RWPE2 (cell line): Measurements from ENCODE around the gene DLG4.

Source experiments
- ATAC-seq: fragments of 200-7000 bp; cut with Tn5 transposase; 3 replicates; pipeline ENCODE4 v1.9.1; 2021; ENCODE audit warnings: low read depth
- DNase-seq: peaks from one replicate; pipeline ENCODE4 v3.0.0-alpha.2; 2020; ENCODE audit warnings: low spot score
- H3K27ac ChIP-seq: fragments of 450-650 bp; 2 replicates; pipeline ENCODE4 v1.5.1; 2017; ENCODE audit warnings: mild to moderate bottlenecking; ENCODE audit not compliant: poor library complexity, severe bottlenecking
- H3K27me3 ChIP-seq: fragments of 250-450 bp; sonication (Bioruptor Pico); 2 replicates; pipeline ENCODE4 v1.5.1; 2021; ENCODE audit warnings: mild to moderate bottlenecking, moderate library complexity; ENCODE audit not compliant: insufficient read depth, poor library complexity, severe bottlenecking
- H3K36me3 ChIP-seq: fragments of 250-450 bp; sonication (Bioruptor Pico); 2 replicates; pipeline ENCODE4 v1.5.1; 2020; ENCODE audit warnings: low read depth, mild to moderate bottlenecking, moderate library complexity
- H3K4me1 ChIP-seq: fragments of 250-450 bp; sonication (Bioruptor Pico); 2 replicates; pipeline ENCODE4 v1.5.1; 2021; ENCODE audit warnings: mild to moderate bottlenecking, moderate library complexity; ENCODE audit not compliant: insufficient read depth, poor library complexity, severe bottlenecking
- H3K4me3 ChIP-seq: fragments of 250-450 bp; sonication (Bioruptor Pico); 2 replicates; pipeline ENCODE4 v1.5.1; 2021; ENCODE audit warnings: mild to moderate bottlenecking, moderate library complexity; ENCODE audit not compliant: severe bottlenecking
- H3K9me3 ChIP-seq: fragments of 250-450 bp; sonication (Bioruptor Pico); 2 replicates; pipeline ENCODE4 v1.5.1; 2021; ENCODE audit warnings: mild to moderate bottlenecking, moderate library complexity; ENCODE audit not compliant: severe bottlenecking
- TF ChIP-seq, protein P1 (sequence below): fragments of 450-650 bp; IDR thresholded peaks from one replicate; pipeline ENCODE4 v1.5.1; 2017; ENCODE audit warnings: mild to moderate bottlenecking, moderate library complexity; ENCODE audit not compliant: poor library complexity, severe bottlenecking

The DLG4 gene

DNA sequence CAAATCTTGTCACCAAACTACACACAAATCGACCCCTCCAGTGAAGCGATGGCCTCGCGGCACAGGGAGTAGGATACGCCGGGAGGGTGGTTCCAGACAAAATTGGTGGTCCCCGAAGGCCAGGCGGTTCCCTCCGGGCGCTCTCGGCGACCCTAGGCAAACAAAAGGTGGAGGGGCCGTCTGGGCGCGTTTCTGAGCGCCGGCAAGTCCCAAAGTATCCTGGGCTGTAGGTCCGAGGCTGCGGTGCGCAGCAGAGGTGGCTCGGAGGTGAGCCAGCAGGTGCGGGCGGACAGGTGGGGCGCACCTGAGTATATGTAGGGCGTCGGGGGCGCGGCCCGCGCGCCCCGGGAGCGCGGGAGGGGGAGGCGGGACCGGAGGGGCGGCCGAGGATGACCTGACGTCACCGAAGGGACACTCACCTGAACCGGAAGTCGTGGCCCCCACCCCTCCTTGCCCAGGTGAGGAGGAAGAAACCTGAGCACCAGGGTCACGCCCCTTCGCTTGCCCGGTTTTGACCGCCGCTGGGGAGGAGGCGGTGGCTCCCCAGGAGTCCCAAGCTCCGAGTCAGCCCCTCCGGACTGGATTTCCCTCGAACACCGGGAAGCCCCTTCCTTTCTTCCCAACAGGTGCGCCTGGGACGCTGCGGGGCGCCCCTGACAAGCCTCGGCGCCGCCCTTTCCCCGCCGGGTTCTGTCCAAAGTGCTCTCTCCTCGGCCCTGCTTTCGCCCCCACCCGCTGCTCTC, 42.7 kb upstream of the DLG4 start, which contains the start of gene CLDN7:
TSS of gene CLDN7 (minus strand) at position 287 of the 743 bp plus-strand sequence. CDS start 435 bp downstream, outside the sequence.
- peak within 1 kb of the TSS; percentile 71 for H3K4me3 ChIP-seq

DNA sequence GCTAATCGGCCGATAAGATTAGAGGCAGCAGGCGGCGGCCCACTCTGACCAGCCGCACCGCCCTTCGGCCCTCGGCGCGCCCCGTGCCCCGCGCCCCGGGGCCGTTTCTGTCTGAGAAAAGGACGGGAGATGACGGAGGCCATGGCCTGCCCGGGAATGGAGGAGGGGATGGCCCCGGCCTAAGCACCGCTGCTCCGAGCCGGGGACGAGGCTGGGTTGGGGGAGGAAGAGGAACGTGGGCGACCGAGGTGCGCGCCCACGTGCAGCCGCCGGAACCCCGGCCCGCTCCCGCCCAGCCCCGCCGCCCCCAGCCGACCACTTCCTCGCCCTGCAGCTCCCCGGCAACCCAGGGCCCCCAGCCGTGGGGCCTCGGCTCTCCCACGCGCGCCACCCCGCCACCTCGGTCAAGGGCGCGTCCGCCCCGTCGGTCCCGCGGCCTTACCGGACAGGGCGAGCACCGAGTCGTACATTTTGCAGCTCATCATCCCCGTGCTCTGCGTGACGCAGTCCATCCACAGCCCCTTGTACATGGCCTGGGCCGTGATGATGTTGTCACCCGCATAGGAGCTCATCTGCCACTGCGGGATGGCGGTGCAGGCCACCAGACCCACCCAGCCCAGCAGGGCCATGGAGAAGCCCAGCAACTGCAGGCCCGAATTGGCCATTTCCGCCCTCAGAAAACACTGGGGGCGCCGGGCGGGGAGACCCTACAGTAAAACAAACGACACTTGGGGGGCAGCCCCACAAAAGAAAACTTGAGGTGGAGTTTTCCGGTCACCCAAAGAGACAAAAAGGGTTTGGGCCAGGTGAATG, 41.9 kb upstream of the DLG4 start:
- H3K27ac ChIP-seq, result peak overlapping the region; percentile 86

More for the DNA sequence above, 42.7 kb upstream of the DLG4 start, which contains the start of gene CLDN7:
- peak; percentile 50 for ATAC-seq
- peak; percentile 96 for DNase-seq
- TF ChIP-seq, protein P1, sequence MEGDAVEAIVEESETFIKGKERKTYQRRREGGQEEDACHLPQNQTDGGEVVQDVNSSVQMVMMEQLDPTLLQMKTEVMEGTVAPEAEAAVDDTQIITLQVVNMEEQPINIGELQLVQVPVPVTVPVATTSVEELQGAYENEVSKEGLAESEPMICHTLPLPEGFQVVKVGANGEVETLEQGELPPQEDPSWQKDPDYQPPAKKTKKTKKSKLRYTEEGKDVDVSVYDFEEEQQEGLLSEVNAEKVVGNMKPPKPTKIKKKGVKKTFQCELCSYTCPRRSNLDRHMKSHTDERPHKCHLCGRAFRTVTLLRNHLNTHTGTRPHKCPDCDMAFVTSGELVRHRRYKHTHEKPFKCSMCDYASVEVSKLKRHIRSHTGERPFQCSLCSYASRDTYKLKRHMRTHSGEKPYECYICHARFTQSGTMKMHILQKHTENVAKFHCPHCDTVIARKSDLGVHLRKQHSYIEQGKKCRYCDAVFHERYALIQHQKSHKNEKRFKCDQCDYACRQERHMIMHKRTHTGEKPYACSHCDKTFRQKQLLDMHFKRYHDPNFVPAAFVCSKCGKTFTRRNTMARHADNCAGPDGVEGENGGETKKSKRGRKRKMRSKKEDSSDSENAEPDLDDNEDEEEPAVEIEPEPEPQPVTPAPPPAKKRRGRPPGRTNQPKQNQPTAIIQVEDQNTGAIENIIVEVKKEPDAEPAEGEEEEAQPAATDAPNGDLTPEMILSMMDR, result peak; percentile 55
- H3K27ac ChIP-seq, result peak within 1 kb of the TSS; percentile 86
- peaks cover 40% of the 10 kb centered on the region for H3K36me3 ChIP-seq
- H3K9me3 ChIP-seq, result no peaks in the 10 kb centered on the region
- H3K27me3 ChIP-seq, result no peaks in the 10 kb centered on the region
- H3K4me1 ChIP-seq, result peaks cover 23% of the 10 kb centered on the region

DNA sequence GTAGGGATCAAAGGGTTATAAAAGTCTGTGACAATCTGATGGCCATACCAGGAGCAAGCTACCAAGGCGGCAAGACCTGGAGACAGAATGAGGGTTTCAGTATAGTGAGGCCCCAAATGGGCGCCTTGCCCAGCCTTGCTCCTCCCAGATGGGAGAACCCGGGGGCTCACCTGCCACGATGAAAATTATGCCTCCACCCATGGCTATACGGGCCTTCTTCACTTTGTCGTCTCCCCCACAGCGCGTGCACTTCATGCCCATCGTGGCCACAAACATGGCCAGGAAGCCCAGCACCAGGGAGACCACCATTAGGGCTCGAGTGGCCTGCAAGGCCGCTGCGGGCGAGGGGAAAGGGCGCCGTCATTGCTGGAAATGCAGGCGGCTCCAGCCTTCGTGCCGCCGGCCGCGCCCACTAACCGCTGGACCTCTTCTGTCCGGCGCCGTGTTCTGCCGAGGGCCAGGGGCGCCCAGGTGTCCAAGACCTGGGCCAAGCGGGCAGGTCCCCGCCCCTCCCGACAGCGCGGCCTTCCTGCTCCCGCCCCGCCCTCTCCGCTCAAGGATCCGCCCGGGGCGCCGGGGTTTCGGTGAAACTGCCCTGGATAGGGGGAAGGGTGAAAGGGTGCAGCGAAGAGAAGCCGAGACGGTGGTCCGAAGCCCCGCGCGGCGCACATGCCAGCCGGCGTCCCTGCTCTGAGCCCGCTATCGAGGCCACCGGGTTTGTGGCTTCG, 41.2 kb upstream of the DLG4 start:
- Histone ChIP-seq H3K4me1 (peaks cover 23% of the 10 kb centered on the region), H3K36me3 (peaks cover 53% of the 10 kb centered on the region), H3K9me3 (no peaks in the 10 kb centered on the region), H3K27ac (peak overlapping the region; percentile 86), H3K27me3 (no peaks in the 10 kb centered on the region), H3K4me3 (peak overlapping the region; percentile 71)
- TF ChIP-seq, protein P1, result no peak
- ATAC-seq (peak; percentile 49), DNase-seq (no peak)

More for the DNA sequence above, 41.9 kb upstream of the DLG4 start:
- Histone ChIP-seq H3K36me3 (peaks cover 47% of the 10 kb centered on the region), H3K4me3 (peak overlapping the region; percentile 71), H3K27me3 (no peaks in the 10 kb centered on the region), H3K9me3 (no peaks in the 10 kb centered on the region), H3K4me1 (peaks cover 23% of the 10 kb centered on the region)
- ATAC-seq, result peak; percentile 1; the same call in 1 of the 3 replicates
- TF ChIP-seq, protein P1, result no peak
- DNase-seq, result no peak

DNA sequence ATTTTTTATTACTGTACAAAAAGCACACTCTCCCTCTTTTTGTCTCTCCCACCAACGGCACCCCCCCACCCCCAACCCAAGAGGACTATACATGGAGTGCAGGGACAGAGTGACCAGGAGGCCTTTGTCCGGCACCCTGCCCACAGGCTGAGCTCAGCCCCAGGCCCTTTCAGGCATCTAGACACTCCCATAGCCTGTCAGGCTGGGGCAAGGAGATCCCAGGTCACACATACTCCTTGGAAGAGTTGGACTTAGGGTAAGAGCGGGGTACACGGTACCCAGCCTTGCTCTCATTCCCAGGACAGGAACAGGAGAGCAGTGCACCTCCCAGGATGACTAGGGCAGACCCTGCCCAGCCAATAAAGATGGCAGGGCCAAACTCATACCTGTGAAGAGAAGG, 40.5 kb upstream of the DLG4 start:
- peak overlapping the region; percentile 71 for H3K4me3 ChIP-seq
- peaks cover 23% of the 10 kb centered on the region for H3K4me1 ChIP-seq
- no peaks in the 10 kb centered on the region for H3K27me3 ChIP-seq
- no peaks in the 10 kb centered on the region for H3K9me3 ChIP-seq
- TF ChIP-seq, protein P1, result no peak
- no peak for DNase-seq
- H3K36me3 ChIP-seq, result peaks cover 57% of the 10 kb centered on the region
- ATAC-seq, result no peak
- H3K27ac ChIP-seq, result peak overlapping the region; percentile 86
